Mesothelial cell of epicardium (in vitro differentiated cells): Measurements from ENCODE around the gene MYL5. TPM values are rescaled to one million over a fixed set of nuclear protein-coding genes. Genes with fewer than 3 reads are reported as not detected.
"Not testable (repeated sequence)": the region's sequence is repeated elsewhere in the genome, so short reads cannot be mapped to it uniquely, and the experiment has no call there.

Experiments
- DNase-seq, 2 experiments: peaks; one replicate each; pipeline ENCODE4 v3.0.0; 2021; ENCODE audit warnings: low spot score in 2 of 2; ENCODE audit not compliant: unreplicated experiment in 2 of 2
- H3K27ac Mint-ChIP-seq: 2 replicates; pipeline ENCODE4 v1.8.0; 2021; ENCODE audit warnings: mixed read lengths
- H3K27me3 Mint-ChIP-seq: 2 replicates; pipeline ENCODE4 v1.8.0; 2021; ENCODE audit warnings: low read depth, mixed read lengths
- H3K36me3 Mint-ChIP-seq: 2 replicates; pipeline ENCODE4 v1.8.0; 2021; ENCODE audit warnings: mixed read lengths
- H3K4me1 Mint-ChIP-seq: 2 replicates; pipeline ENCODE4 v1.8.0; 2021; ENCODE audit warnings: mixed read lengths
- H3K4me3 Mint-ChIP-seq: 2 replicates; pipeline ENCODE4 v1.8.0; 2021; ENCODE audit warnings: mild to moderate bottlenecking, moderate library complexity, mixed read lengths
- H3K9me3 Mint-ChIP-seq: 2 replicates; pipeline ENCODE4 v1.8.0; 2021; ENCODE audit warnings: mixed read lengths
- CTCF ChIP-seq: fragments of 200-600 bp; sonication (generic); IDR thresholded peaks from one replicate; pipeline ENCODE4 v1.5.0; 2021; ENCODE audit warnings: antibody characterized with exemption; ENCODE audit not compliant: unreplicated experiment
- total RNA-seq: library from RNA; stranded (reverse); gene quantifications from 3 replicates; pipeline ENCODE4 v1.2.1, GENCODE V29; 2021

The MYL5 gene
- total RNA-seq, 1 donor from 2014 or later: 32.1 TPM

GRCh38 chr4:704971-705277, 30.6 kb downstream of the MYL5 start:
- Mint-ChIP-seq H3K36me3 (peaks cover 12% of the 10 kb centered on the region), H3K4me1 (peaks cover 15% of the 10 kb centered on the region), H3K27ac (no peak overlapping the region)

GRCh38 chr4:705278-706082, 31.1 kb downstream of the MYL5 start, which contains the start of gene PCGF3:
Gene PCGF3 (plus strand): TSS chr4:705832. CDS start chr4:733681, 27,849 bp downstream.
- H3K4me3 Mint-ChIP-seq: peak within 1 kb of the TSS; percentile 62
- peak within 1 kb of the TSS; percentile 56 for H3K27ac Mint-ChIP-seq
- H3K4me1 Mint-ChIP-seq: peaks cover 21% of the 10 kb centered on the region
- H3K27me3 Mint-ChIP-seq: peaks cover 9% of the 10 kb centered on the region
- H3K9me3 Mint-ChIP-seq: no peaks in the 10 kb centered on the region
- peaks cover 18% of the 10 kb centered on the region for H3K36me3 Mint-ChIP-seq
- TF ChIP-seq CTCF: no peak
- DNase-seq: peak; percentile 99

More at GRCh38 chr4:704971-705277, 30.6 kb downstream of the MYL5 start:
- no peaks in the 10 kb centered on the region for H3K9me3 Mint-ChIP-seq
- no peak for TF ChIP-seq CTCF
- H3K27me3 Mint-ChIP-seq: peaks cover 9% of the 10 kb centered on the region
- no peak overlapping the region for H3K4me3 Mint-ChIP-seq
- DNase-seq: no peak

- H3K9me3 Mint-ChIP-seq, H3K27ac Mint-ChIP-seq, DNase-seq, H3K27me3 Mint-ChIP-seq: not testable (repeated sequence)
- H3K4me1 Mint-ChIP-seq: peaks cover 23% of the 10 kb centered on the region
- peak overlapping the region; percentile 60 for H3K4me3 Mint-ChIP-seq
- H3K36me3 Mint-ChIP-seq: peaks cover 23% of the 10 kb centered on the region
These were observed 31.8 kb downstream of the MYL5 start for GRCh38 chr4:706083-706633.

- Mint-ChIP-seq H3K4me1 (peaks cover 23% of the 10 kb centered on the region), H3K36me3 (peaks cover 24% of the 10 kb centered on the region), H3K9me3 (no peaks in the 10 kb centered on the region), H3K27me3 (peaks cover 5% of the 10 kb centered on the region), H3K27ac (no peak overlapping the region), H3K4me3 (peak overlapping the region; percentile 53)
- DNase-seq: no peak
- no peak for TF ChIP-seq CTCF
These were observed 32.7 kb downstream of the MYL5 start for GRCh38 chr4:706834-707598.

- Mint-ChIP-seq H3K4me3 (peak overlapping the region; percentile 54), H3K27ac (no peak overlapping the region), H3K4me1 (peaks cover 23% of the 10 kb centered on the region), H3K9me3 (no peaks in the 10 kb centered on the region), H3K36me3 (peaks cover 24% of the 10 kb centered on the region), H3K27me3 (no peaks in the 10 kb centered on the region)
- DNase-seq: no peak
- no peak for TF ChIP-seq CTCF
These were observed 33.7 kb downstream of the MYL5 start for GRCh38 chr4:707929-708630.
